Fibroblast of skin of left quadriceps (primary cell): ENCODE results near the gene CCDC178.

Source experiments
- DNase-seq, 2 experiments: peaks; one replicate each; pipeline ENCODE4 v3.0.0-alpha.2; 2013; ENCODE audit warnings: low read depth in 2 of 2

CCDC178 gene

DNA sequence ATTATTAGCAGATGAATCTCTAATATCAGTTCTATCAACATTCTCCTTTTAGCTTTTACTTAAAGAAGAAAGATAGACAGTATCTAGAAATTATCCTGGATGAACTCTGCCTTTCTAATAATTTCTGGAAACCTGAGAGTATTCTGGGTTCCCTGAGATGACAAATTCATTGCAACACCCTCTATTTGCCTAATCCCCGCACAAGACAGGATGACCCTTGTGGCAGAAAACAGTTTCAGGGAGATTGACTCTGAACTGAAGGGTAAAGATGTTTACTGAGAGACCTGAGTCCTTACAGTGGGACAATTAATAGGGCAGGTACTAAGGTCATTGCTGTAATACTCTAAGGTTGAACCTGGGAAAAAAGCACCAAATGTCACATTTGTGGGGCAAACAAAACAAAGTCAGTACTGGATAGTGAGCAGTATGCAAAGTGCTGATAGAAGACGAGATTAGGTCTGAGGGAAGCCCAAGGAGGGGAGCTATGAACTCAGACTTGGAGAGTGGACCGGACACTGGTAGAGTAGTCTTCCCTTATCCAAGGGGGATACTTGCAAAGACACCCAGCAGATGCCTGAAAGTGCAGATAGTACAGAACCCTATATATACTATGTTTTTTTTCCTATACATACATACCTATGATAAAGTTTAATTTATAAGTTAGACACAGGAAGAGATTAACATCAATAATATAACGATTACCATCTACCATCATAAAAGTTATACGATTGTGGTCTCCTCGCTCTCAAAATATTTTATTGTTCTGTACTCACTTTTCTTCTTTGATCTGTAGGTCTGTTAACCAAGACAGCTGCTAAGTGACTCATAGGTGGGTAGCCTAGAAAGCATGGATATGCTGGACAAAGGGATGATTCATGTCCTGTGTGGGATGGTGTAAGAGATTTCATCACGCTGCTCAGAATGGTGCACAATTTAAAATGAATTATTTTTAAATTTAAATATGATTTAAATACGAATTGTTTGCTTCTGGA is 519.4 kb downstream of the CCDC178 start:
- peak; percentile 84 for DNase-seq

- no peak for DNase-seq
Observed at GRCh38 chr18:32919799-32920198, 520.7 kb downstream of the CCDC178 start.

DNA sequence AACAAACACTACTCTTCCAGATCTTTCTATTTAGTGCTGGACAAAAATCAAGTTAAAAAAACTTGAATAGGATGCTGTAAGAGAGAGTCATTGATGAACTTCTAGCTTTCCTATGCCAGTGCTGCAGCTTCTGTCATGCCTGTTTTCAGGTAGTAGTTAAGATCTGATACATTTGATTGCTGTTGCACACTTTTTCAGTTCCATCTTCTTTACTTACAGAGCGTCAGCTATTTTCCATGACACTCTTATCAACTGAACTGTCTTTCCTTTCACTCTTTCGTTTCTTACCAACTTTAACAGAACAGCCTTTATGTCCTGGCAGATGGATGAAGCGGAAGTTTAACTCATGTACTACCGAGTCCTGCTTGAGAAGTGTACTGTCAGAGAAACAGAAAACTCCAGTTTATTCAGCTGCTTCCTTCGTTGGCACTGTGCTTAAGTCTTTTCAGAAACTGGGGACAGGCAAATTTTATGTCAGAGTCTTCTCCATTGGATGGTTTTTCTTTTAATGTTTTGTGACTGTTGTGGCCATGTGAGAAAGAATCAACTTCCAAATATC is 521.8 kb downstream of the CCDC178 start:
- DNase-seq: no peak

DNA sequence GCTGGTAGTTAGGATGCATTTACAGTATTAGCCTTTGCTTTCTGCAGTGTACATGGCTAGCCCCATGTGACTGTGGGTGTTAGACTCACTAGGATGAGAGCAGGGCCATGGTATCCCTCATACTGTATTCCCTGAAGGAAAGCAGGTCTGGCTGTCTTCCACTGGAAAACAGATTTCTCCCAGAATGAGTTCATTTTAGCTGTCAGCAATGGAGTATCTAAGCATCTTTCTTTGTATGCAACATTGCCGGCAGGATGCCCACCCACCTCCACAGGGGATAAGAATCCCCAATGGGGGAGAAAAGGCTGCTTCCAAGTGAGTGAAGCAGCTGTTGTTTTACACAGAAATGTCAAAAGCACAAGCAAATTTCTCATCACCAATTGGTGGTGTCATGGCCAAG is 525.0 kb downstream of the CCDC178 start:
- DNase-seq: no peak

DNA sequence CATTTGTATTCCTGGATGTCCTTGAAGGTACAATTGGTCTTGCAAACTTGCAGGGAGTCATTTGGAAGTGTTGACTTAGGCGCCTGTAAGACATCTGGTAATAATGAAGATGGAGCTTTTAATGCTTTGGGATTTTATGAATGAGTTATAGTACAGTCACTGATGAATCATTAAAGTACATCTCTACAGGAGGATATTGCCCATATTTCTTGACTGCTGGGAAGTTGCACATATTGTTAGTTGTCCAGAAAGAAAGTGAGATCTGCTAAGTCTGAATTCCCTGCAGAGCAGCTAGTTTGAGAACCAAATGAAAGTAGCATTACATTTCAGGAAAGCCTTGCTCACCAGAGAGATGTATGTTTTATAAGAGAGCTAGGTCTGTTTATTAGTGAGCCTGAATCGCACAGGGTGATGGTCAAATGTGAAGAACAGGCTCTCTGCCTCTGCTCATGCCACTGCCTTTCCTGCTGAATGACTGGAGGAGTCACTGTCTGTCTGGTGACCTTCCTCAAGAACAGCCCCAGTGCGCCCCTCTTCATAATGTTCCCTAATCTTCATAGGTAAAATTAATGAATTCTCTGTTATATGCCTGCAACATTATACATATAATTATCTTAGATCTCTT is 528.7 kb downstream of the CCDC178 start:
- DNase-seq: peak; percentile 77 to 78

DNA sequence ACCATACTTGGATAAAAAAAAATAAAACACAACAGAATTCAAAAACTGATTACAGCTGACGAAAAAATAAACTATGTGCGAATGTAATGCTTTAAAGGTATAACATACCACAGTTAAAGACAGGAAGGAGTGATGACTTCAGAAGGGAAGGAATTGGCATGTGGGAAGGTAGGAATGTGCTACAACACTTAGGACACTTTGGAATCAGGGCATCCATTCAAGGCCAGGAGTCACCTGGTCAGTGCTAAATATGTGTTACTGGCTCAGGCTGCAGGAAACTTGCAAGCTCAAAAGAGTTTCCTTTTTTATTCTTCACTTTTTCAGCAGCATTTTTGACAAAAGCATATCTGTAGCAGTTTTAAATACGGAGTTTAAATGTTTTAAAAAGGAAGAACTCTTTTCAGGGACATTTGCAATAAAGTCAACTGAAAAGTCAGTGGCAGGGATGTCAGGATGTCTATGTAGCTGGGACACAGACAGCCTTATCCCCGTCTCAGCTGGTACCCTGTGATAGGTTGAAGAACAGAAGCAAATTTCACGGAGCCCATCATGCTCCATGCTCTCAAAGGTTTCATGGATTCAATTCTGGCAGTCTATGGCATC is 529.7 kb downstream of the CCDC178 start:
- no peak for DNase-seq

DNA sequence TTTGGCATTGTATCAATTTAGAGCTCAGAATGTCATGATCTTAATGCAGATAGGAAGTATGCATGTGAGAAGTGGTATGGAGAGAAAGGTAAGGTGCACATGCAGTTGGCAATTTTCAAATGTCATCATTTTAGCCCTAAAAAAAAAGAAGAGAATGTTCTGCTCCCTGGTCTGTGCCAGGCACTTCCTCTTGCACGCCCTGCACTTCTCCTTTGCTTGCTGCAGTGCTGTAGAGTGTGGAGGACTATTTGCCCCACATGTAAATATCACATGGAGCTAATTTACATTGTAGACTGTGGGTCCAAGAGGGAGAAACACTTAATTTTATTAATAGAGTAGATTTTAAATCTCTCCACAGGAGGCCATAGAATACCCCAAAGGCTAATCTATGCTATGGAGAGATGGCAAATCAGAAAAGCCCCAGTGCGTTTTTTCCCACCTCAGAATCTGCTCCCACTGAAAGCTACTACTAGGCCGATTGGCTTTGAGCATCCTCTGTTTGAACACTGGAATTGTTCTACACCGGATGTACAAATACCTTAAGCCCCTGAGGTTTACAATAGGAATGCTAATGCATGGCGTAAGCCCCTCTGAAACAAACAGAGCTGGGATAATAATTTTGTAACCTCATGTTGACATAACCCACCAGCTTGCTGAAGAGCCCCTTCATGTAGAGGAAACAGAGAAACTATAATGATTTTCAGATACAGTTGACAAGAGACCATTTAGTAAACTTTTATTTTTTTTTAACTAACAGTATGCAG is 530.5 kb downstream of the CCDC178 start:
- DNase-seq: no peak

- no peak for DNase-seq
Observed at GRCh38 chr18:32908424-32908805, 532.1 kb downstream of the CCDC178 start.

DNA sequence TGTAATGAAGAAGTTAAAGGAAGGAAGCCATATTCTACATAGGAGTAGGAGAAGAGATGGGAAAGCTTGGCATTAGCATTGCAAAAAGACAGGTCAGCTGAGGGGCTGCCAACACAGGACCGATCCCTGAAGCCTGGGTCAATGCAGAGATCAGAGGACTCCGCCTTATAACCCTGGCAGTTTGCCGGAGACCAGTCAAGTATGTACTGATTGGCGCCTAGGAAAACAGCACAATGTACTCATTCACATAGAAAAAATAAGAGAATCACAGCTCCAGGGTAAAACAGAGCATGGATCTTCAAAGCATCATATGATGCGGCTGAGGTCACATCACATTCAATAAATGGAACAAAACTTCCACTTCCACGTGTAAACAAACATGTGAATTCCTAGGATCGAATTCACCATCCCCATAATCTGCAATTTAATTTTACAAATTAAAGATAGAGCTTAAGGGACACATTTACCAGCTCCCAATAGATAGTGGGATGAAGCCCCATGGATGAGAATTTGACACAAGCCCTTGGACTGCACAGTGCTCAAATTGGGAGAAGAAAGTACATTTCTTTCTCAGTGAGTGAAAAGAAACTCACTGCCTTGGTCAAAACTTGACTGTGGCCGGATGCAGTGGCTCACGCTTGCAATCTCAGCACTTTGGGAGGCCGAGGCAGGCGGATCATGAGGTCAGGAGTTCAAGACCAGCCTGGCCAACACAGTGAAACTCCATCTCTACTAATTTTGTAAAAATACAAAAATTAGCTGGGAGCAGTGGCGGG is 532.7 kb downstream of the CCDC178 start:
- DNase-seq: no peak

- DNase-seq: no peak
Observed at GRCh38 chr18:32907311-32907585, 533.3 kb downstream of the CCDC178 start.

DNA sequence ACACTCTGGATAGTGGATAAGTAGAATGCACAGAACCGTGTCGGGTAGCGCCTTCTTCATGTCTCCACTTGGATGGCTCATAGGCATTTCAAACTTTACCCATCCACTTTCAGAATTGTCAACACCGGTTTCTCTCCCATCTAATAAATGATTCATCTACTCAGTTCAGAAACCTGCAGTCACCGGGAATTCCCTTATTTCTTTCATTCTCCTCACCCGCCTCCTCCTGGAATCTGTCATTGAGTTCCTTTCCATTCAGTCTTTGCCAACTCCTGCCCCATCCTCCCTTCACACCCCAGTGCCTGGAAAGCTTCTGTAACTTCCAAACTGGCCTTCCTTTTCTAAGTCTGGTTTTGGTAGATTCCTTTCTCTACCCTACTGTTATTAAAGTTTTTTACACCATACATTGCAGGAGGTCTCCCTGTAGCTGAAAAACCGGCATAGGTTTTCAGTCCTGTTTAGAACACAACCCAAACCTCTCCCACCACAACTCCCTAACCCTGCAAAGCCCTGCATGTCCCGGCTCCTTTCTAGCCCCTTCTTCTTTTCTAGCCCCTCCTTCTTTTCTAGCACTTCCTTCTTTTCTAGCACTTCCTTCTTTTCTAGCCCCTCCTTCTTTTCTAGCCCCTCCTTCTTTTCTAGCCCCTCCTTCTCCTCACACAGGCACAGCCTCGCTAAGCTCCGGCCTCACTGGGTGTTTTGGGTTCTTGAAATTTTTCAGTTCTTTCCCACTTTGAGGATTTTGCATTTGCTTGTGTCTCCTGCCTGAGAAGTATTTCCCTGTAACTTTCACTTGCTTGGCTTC is 533.8 kb downstream of the CCDC178 start:
- DNase-seq: no peak

DNA sequence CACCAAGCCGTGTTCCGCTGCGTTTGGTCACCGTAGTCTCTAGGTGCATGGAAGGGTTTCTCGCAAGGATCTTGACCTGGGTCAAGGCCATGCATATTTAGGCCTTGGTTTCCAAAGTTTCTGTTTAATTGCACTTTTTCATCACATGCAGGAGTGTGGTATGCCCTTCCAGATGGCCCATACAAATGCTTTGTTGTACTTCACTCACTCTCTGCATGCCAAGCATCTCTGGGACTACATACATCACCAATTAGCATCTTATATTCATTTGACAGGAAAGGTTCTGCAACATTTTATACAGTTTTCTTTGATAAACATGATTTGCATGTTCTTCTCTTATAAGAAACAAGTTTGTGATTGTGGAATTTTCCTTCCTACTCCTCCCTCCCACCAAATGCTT is 534.9 kb downstream of the CCDC178 start:
- no peak for DNase-seq

DNA sequence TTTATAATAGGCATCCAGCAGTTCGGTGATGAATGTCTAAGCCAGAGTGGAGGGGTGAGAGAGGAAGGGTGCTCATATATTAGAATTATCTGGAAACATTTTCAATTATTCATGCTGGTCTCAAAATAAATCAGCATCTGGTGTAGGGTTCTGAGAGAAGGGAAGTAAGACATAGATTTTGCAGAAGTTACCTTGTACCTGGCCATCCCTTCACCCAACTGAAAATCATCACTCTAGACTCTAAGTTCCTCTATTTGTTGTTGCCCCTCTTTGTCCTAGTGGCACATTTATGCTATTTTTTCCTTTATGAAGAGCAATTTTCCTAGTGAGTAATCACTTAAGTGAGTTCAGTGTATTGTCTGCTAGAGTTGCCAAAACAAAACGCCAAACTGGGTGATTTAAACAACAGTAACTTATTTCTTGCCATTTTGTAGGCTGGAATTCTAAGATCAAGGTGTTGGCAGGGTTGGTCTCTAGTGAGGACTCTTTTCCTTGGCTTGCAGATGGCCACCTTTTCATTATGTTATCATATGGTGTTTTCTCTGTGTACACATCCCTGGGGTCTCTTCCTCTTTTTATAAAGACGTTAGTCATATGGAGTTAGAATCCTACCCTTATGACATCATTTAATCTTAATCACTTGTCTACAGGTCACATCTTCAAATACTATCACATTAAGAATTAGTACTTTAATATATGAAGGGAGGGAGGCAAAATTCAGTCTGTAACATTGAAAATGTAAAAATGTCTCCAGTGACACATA is 537.8 kb downstream of the CCDC178 start:
- DNase-seq: no peak

GRCh38 chr18:32899819-32900218 is 540.7 kb downstream of the CCDC178 start:
- DNase-seq: no peak

- no peak for DNase-seq
Observed at GRCh38 chr18:32896776-32897547, 543.6 kb downstream of the CCDC178 start.

GRCh38 chr18:32893915-32894314 is 546.6 kb downstream of the CCDC178 start:
- DNase-seq: no peak

GRCh38 chr18:32891797-32892196 is 548.7 kb downstream of the CCDC178 start:
- DNase-seq: no peak

GRCh38 chr18:32891130-32891529 is 549.4 kb downstream of the CCDC178 start:
- no peak for DNase-seq
